ENCODE measurements around the gene MORN1. TPM values are rescaled to one million over a fixed set of nuclear protein-coding genes. Genes with fewer than 3 reads are reported as not detected.

MORN1 gene
- total and polyA plus RNA-seq, 2 of the 8 experiments (the other 6 are each of a cell fraction or from before 2014, with no cell fraction given): 5.0 to 9.1 TPM

DNA sequence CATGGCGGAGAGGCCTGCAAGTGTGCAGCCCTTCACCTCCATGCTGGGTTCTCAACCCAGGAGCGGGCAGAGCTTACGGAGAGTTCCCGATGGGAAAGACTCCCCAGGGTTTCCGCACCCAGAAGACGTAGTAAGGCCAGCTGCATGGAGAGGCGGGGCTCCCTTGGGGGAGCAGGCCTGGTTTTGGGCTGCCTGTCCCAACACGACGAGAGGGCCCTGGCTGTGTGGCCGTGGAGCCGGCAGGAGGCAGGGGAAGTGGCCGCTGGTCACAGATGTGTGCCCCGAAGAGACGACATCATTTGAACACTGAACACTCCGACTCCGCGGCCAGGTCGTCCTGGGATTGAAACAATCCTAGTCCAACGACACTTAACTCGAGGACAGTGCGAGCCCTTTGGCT, 57.0 kb downstream of the MORN1 start:
- H3K9me3 ChIP-seq (ENCODE audit: insufficient read depth in 2 of 2, low read depth in 1 of 2, low read length in 1 of 2): peaks cover 9 to 24% of the 10 kb centered on the region in 2 experiments; a peak in 3 of 4 replicates
- no peak for FAIRE-seq
- no peak overlapping the region for H2BK15ac ChIP-seq (ENCODE audit: low read length)
- no peak overlapping the region for H3K9ac ChIP-seq (replicated peaks in 1 of 4; ENCODE audit: extremely low read depth in 1 of 4, low read depth in 3 of 4, low read length in 3 of 4)
- H3K4ac ChIP-seq (replicated peaks; ENCODE audit: insufficient read length, low read depth, low read length): no peak overlapping the region
- H3K4me1 ChIP-seq (replicated peaks in 1 of 4; ENCODE audit: control insufficient read depth in 3 of 4, insufficient read depth in 4 of 4, low read length in 3 of 4): no peaks in the 10 kb centered on the region
- no peak overlapping the region for H4K5ac ChIP-seq (ENCODE audit: insufficient read length, low read depth, low read length)
- no peak overlapping the region for H2AFZ ChIP-seq (ENCODE audit: low read length)
- no peak overlapping the region for H2AK5ac ChIP-seq (ENCODE audit: low read depth, low read length)
- CTCF ChIA-PET (ENCODE audit: partially characterized antibody): interaction anchor here (1.2 to 1.7 kb wide), 2 partner anchors 12 to 135 kb away, joined by 4 to 5 read pairs; no protein-coding TSS in a partner anchor
- no peak for DNase-seq (ENCODE audit: low read depth in 1 of 2, low spot score in 2 of 2)
- no peak overlapping the region for H2BK12ac ChIP-seq (ENCODE audit: low read depth, low read length)
- H3K79me2 ChIP-seq (ENCODE audit: control insufficient read depth in 1 of 2, insufficient read depth in 2 of 2, low read length in 2 of 2): no peaks in the 10 kb centered on the region
- H3K18ac ChIP-seq (ENCODE audit: extremely low read depth, low read length): no peak overlapping the region
- 88% methylated on average over 21 of the region's 21 CpGs; no CpG with 5 or more reads in 1 of the 2 experiments for WGBS, 2 experiments (ENCODE audit: extremely low coverage in 1 of 2, insufficient coverage in 1 of 2, insufficient read length in 1 of 2, insufficient replicate concordance in 2 of 2, low coverage in 1 of 2, low lambda C conversion rate in 2 of 2, missing lambda C conversion rate in 1 of 2)
- H3K23ac ChIP-seq (ENCODE audit: insufficient read length): no peak overlapping the region
- no peak overlapping the region for H4K8ac ChIP-seq (ENCODE audit: extremely low read depth, insufficient read depth, low read length)
- H3K79me1 ChIP-seq (ENCODE audit: low read depth, low read length): no peaks in the 10 kb centered on the region
- no peak overlapping the region for H2BK5ac ChIP-seq (ENCODE audit: low read depth, low read length)
- POLR2A ChIA-PET (ENCODE audit: partially characterized antibody): interaction anchor here (1.6 kb wide), 1 partner anchor 139 kb away, joined by 3 read pairs; no protein-coding TSS in a partner anchor
- no peak overlapping the region for H3K4me2 ChIP-seq (ENCODE audit: insufficient read depth in 1 of 2, low read depth in 2 of 2, low read length in 2 of 2)
- H3K14ac ChIP-seq (ENCODE audit: insufficient read length): no peak overlapping the region
- H3K27ac ChIP-seq (ENCODE audit: low read depth, low read length): no peak overlapping the region
- H3K56ac ChIP-seq (replicated peaks; ENCODE audit: insufficient read length, low read depth, low read length): no peak overlapping the region
- H2BK20ac ChIP-seq (ENCODE audit: low read length): no peak overlapping the region
- H3K23me2 ChIP-seq (ENCODE audit: low read depth, low read length): no peaks in the 10 kb centered on the region
- H2BK120ac ChIP-seq (replicated peaks; ENCODE audit: low read depth, low read length): no peak overlapping the region
- H4K91ac ChIP-seq (replicated peaks; ENCODE audit: insufficient read length, low read length): no peak overlapping the region
- H3K27me3 ChIP-seq (replicated peaks in 1 of 4; ENCODE audit: control insufficient read depth in 3 of 4, extremely low read depth in 1 of 4, insufficient read depth in 3 of 4, low read length in 3 of 4): no peaks in the 10 kb centered on the region
- no peaks in the 10 kb centered on the region for H4K20me1 ChIP-seq (replicated peaks in 1 of 2; ENCODE audit: control insufficient read depth in 1 of 2, insufficient read depth in 2 of 2, low read length in 2 of 2)
- H3K4me3 ChIP-seq (ENCODE audit: extremely low read depth in 1 of 4, insufficient read depth in 2 of 4, low read depth in 3 of 4, low read length in 4 of 4): no peak overlapping the region
- no peaks in the 10 kb centered on the region for H3K36me3 ChIP-seq (ENCODE audit: control insufficient read depth in 2 of 4, insufficient read depth in 4 of 4, low read length in 3 of 4)
- TF ChIP-seq FOSL1 (IDR thresholded peaks at IDR 0.05; ENCODE audit: insufficient read depth, low read depth, low read length) (no peak), SP2 (IDR thresholded peaks at IDR 0.05; ENCODE audit: low read length) (no peak), SIRT6 (IDR thresholded peaks at IDR 0.05; ENCODE audit: low read length) (no peak), TCF12 (IDR thresholded peaks at IDR 0.05; ENCODE audit: low read depth, low read length) (no peak), CEBPB (IDR thresholded peaks at IDR 0.05; ENCODE audit: low read depth, low read length) (no peak), POU5F1 (IDR thresholded peaks at IDR 0.05; ENCODE audit: low read depth, low read length) (no peak), BRCA1 (IDR thresholded peaks at IDR 0.05; ENCODE audit: low read depth, low read length) (no peak), KDM4A (IDR thresholded peaks at IDR 0.05; ENCODE audit: low read depth, low read length, severe bottlenecking) (no peak), PHF8 (conservative IDR thresholded peaks at IDR 0.05; ENCODE audit: low read depth, low read length) (no peak), HDAC6 (IDR thresholded peaks at IDR 0.05; ENCODE audit: low read depth, low read length) (no peak)
- TF ChIP-seq, protein P1, sequence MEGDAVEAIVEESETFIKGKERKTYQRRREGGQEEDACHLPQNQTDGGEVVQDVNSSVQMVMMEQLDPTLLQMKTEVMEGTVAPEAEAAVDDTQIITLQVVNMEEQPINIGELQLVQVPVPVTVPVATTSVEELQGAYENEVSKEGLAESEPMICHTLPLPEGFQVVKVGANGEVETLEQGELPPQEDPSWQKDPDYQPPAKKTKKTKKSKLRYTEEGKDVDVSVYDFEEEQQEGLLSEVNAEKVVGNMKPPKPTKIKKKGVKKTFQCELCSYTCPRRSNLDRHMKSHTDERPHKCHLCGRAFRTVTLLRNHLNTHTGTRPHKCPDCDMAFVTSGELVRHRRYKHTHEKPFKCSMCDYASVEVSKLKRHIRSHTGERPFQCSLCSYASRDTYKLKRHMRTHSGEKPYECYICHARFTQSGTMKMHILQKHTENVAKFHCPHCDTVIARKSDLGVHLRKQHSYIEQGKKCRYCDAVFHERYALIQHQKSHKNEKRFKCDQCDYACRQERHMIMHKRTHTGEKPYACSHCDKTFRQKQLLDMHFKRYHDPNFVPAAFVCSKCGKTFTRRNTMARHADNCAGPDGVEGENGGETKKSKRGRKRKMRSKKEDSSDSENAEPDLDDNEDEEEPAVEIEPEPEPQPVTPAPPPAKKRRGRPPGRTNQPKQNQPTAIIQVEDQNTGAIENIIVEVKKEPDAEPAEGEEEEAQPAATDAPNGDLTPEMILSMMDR (IDR thresholded peaks at IDR 0.05; ENCODE audit: control extremely low read depth in 1 of 3, insufficient read depth in 1 of 3, low read depth in 1 of 3, low read length in 3 of 3): no peak
- TF ChIP-seq, protein P2, sequence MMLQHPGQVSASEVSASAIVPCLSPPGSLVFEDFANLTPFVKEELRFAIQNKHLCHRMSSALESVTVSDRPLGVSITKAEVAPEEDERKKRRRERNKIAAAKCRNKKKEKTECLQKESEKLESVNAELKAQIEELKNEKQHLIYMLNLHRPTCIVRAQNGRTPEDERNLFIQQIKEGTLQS (IDR thresholded peaks at IDR 0.05; ENCODE audit: insufficient read depth, low read depth, low read length): no peak

All from H1 (cell line).